Thyroid gland (tissue), 4 donors: ENCODE data around the gene KHDRBS1. TPM values are rescaled to one million over a fixed set of nuclear protein-coding genes. Genes with fewer than 3 reads are reported as not detected.

ENCODE experiments used
- DNase-seq, 2 donors: peaks; one replicate each; pipeline ENCODE4 v3.0.0-alpha.2; 2019
- H3K27ac ChIP-seq, 3 donors: fragments of 200-600 bp; sonication (generic); 1 replicate in 2 of 3; 2 replicates in 1 of 3; pipeline ENCODE4 v1.5.1; 2016 to 2019; ENCODE audit warnings: mild to moderate bottlenecking in 1 of 3, moderate library complexity in 1 of 3
- H3K27me3 ChIP-seq: fragments of 200-600 bp; sonication (generic); one replicate; pipeline ENCODE4 v1.5.1; 2019
- H3K36me3 ChIP-seq, 2 donors: fragments of 200-600 bp; sonication (generic); one replicate each; pipeline ENCODE4 v1.5.1; 2016 to 2019
- H3K4me1 ChIP-seq, 2 donors: fragments of 200-600 bp; sonication (generic); one replicate each; pipeline ENCODE4 v1.5.1; 2017 to 2019
- H3K4me3 ChIP-seq, 3 donors: fragments of 200-600 bp; sonication (generic); replicated peaks in 1 of 3; 1 replicate in 2 of 3; 2 replicates in 1 of 3; pipeline ENCODE4 v1.5.1; 2016; ENCODE audit warnings: mild to moderate bottlenecking in 1 of 3
- H3K9me3 ChIP-seq: fragments of 200-600 bp; sonication (generic); one replicate; pipeline ENCODE4 v1.5.1; 2017
- CTCF ChIP-seq, 6 experiments: fragments of 200-600 bp in 3 of 6; fragments of 450-650 bp in 3 of 6; sonication (generic) in 3 of 6; IDR thresholded peaks; one replicate each; pipeline ENCODE4 v1.5.1; 2016 to 2019; ENCODE audit warnings: antibody characterized with exemption in 6 of 6, mild to moderate bottlenecking in 2 of 6, inconsistent platforms in 1 of 6, moderate library complexity in 1 of 6
- POLR2A ChIP-seq, 2 donors: fragments of 450-650 bp; IDR thresholded peaks; one replicate each; pipeline ENCODE4 v1.6.1; 2017; ENCODE audit warnings: antibody characterized with exemption in 2 of 2, mild to moderate bottlenecking in 2 of 2, moderate library complexity in 1 of 2
- WGBS, 2 donors: methylation state at CpG; one replicate each; pipeline ENCODE4 v1.1.5; 2017; 5-methylcytosine and 5-hydroxymethylcytosine counted together
- intact Hi-C: fragments of 100-400 bp; cut with DNase I; formaldehyde crosslinking; loops from one replicate; pipeline ENCODE4 v1.15.1; 2023
- total RNA-seq, 4 donors: library from RNA; depleted of rRNA; stranded (reverse); fragments of >200 nt; gene quantifications; one replicate each; pipeline ENCODE4 v1.2.3, GENCODE V29; 2016

Gene KHDRBS1
- total RNA-seq, 4 donors from 2014 or later: 71.9 to 107 (median 82.5) TPM

- TF ChIP-seq POLR2A (IDR thresholded peaks at IDR 0.05): no peak
- no peak for TF ChIP-seq CTCF (IDR thresholded peaks at IDR 0.05)
- WGBS, 2 donors: 81 to 82% methylated on average over 6 of the region's 6 CpGs
- H3K4me3 ChIP-seq: no peak overlapping the region
- H3K9me3 ChIP-seq: no peaks in the 10 kb centered on the region
- DNase-seq: peak; percentile 53 to 65
- intact Hi-C loops: no loop called here
- no peaks in the 10 kb centered on the region for H3K36me3 ChIP-seq
- no peaks in the 10 kb centered on the region for H3K27me3 ChIP-seq
- peak overlapping the region; percentile 51 to 70 (median 51) for H3K27ac ChIP-seq
- peaks cover 18 to 20% of the 10 kb centered on the region in 2 donors for H3K4me1 ChIP-seq
Measured at GRCh38 chr1:31984419-31985347, 29.0 kb upstream of the KHDRBS1 start.

DNA sequence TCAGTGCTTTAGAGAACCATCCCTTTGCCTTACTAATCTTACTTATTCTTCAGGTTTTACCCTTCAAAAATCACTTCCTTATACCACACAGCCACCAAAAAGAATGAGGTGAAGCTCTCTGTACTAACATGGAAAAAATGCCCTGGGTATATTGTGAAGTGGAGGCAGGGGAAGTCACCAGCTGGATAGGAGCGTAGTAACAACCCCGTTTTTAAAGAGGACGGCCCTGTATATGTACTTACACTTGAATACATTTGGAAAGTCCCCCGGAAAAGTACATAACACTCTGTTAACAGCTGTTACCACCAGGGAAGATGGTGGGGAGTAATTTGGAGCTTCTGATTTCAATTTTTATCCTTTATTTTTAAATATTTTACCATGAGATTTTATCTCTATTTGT lies 28.2 kb upstream of the KHDRBS1 start:
- H3K27ac ChIP-seq: peak overlapping the region; percentile 51 to 70 (median 51)
- no peaks in the 10 kb centered on the region for H3K9me3 ChIP-seq
- DNase-seq: no peak
- WGBS, 2 donors: 29 to 39% methylated on average over 4 of the region's 4 CpGs
- no peak for TF ChIP-seq POLR2A (IDR thresholded peaks at IDR 0.05)
- no peak for TF ChIP-seq CTCF (IDR thresholded peaks at IDR 0.05)
- H3K36me3 ChIP-seq: no peaks in the 10 kb centered on the region
- no peaks in the 10 kb centered on the region for H3K27me3 ChIP-seq
- intact Hi-C loops: no loop called here
- H3K4me1 ChIP-seq: peaks cover 18 to 20% of the 10 kb centered on the region in 2 donors
- no peak overlapping the region for H3K4me3 ChIP-seq

GRCh38 chr1:31987135-31987619 lies 26.5 kb upstream of the KHDRBS1 start:
- no peak for DNase-seq
- intact Hi-C loops: no loop called here
- TF ChIP-seq POLR2A (IDR thresholded peaks at IDR 0.05) (no peak), CTCF (IDR thresholded peaks at IDR 0.05) (no peak)

GRCh38 chr1:31989964-31990363 lies 23.7 kb upstream of the KHDRBS1 start:
- no peaks in the 10 kb centered on the region for H3K9me3 ChIP-seq
- 94% methylated on average over 3 of the region's 3 CpGs for WGBS, 2 donors
- H3K27ac ChIP-seq: no peak overlapping the region
- no peak overlapping the region for H3K4me3 ChIP-seq
- H3K4me1 ChIP-seq: peaks cover 11 to 14% of the 10 kb centered on the region in 2 donors
- intact Hi-C loops: no loop called here
- TF ChIP-seq POLR2A (IDR thresholded peaks at IDR 0.05) (no peak), CTCF (IDR thresholded peaks at IDR 0.05) (no peak)
- H3K27me3 ChIP-seq: no peaks in the 10 kb centered on the region
- H3K36me3 ChIP-seq: no peaks in the 10 kb centered on the region
- DNase-seq: no peak

More at GRCh38 chr1:31987135-31987619, 26.5 kb upstream of the KHDRBS1 start:
- no peaks in the 10 kb centered on the region for H3K27me3 ChIP-seq
- H3K4me3 ChIP-seq: no peak overlapping the region
- no peaks in the 10 kb centered on the region for H3K36me3 ChIP-seq
- no peak overlapping the region for H3K27ac ChIP-seq
- no peaks in the 10 kb centered on the region for H3K9me3 ChIP-seq
- H3K4me1 ChIP-seq: peaks cover 20% of the 10 kb centered on the region in 2 donors
- WGBS, 2 donors: 51 to 78% methylated on average over 8 to 9 of the region's 9 CpGs

GRCh38 chr1:31991182-31991581 lies 22.5 kb upstream of the KHDRBS1 start:
- Histone ChIP-seq H3K9me3 (no peaks in the 10 kb centered on the region), H3K4me1 (peaks cover 13 to 16% of the 10 kb centered on the region in 2 donors), H3K27ac (no peak overlapping the region), H3K27me3 (no peaks in the 10 kb centered on the region), H3K4me3 (no peak overlapping the region), H3K36me3 (no peaks in the 10 kb centered on the region)
- no peak for DNase-seq
- TF ChIP-seq POLR2A (IDR thresholded peaks at IDR 0.05) (no peak), CTCF (IDR thresholded peaks at IDR 0.05) (no peak)
- WGBS, 2 donors: 59% methylated on average over 1 of the region's 1 CpG
- intact Hi-C loops: no loop called here
